ENCODE data around the gene RBM7. TPM values are rescaled to one million over a fixed set of nuclear protein-coding genes. Genes with fewer than 3 reads are reported as not detected.

RBM7 gene
- total RNA-seq, 2 experiments from 2014 or later: 44.0 to 45.4 TPM

GRCh38 chr11:114440121-114440860 lies 39.8 kb downstream of the RBM7 start:
- Mint-ChIP-seq H3K36me3 (peaks cover 16% of the 10 kb centered on the region), H3K27ac (peak overlapping the region; percentile 85), H3K4me1 (ENCODE audit: low read depth) (peaks cover 31% of the 10 kb centered on the region), H3K9me3 (no peaks in the 10 kb centered on the region), H3K27me3 (no peaks in the 10 kb centered on the region), H3K4me3 (peak overlapping the region; percentile 97)
- intact Hi-C loops (cut with micrococcal nuclease): no loop called here
- CTCF ChIA-PET: interaction anchor here (0.9 kb wide), 1 partner anchor 111 kb away, joined by 3 read pairs; no protein-coding TSS in a partner anchor
- no peak for DNase-seq
- POLR2A ChIA-PET: interaction anchor here (1.5 kb wide), 1 partner anchor 35 kb away, joined by 3 read pairs; no protein-coding TSS in a partner anchor

- Mint-ChIP-seq H3K36me3 (peaks cover 20% of the 10 kb centered on the region), H3K4me3 (no peak overlapping the region), H3K9me3 (no peaks in the 10 kb centered on the region), H3K27me3 (no peaks in the 10 kb centered on the region), H3K27ac (no peak overlapping the region), H3K4me1 (ENCODE audit: low read depth) (peaks cover 31% of the 10 kb centered on the region)
- ChIA-PET CTCF (interaction anchor here (0.9 kb wide), 1 partner anchor 112 kb away, joined by 3 read pairs; no protein-coding TSS in a partner anchor), POLR2A (no interaction called here)
- intact Hi-C loops (cut with micrococcal nuclease): no loop called here
- DNase-seq: no peak
Observed at GRCh38 chr11:114440971-114441763, 40.7 kb downstream of the RBM7 start.

GRCh38 chr11:114441921-114442320 lies 41.5 kb downstream of the RBM7 start:
- Mint-ChIP-seq H3K36me3 (peaks cover 26% of the 10 kb centered on the region), H3K27me3 (no peaks in the 10 kb centered on the region), H3K27ac (no peak overlapping the region), H3K4me1 (ENCODE audit: low read depth) (peaks cover 35% of the 10 kb centered on the region), H3K4me3 (no peak overlapping the region), H3K9me3 (no peaks in the 10 kb centered on the region)
- DNase-seq: no peak
- POLR2A ChIA-PET: no interaction called here
- CTCF ChIA-PET: interaction anchor here (0.8 to 1.0 kb wide), 2 partner anchors 101 to 146 kb away, joined by 4 read pairs; partner anchors contain the start of gene NNMT
- intact Hi-C loops (cut with micrococcal nuclease): no loop called here

- Mint-ChIP-seq H3K27me3 (no peaks in the 10 kb centered on the region), H3K4me1 (ENCODE audit: low read depth) (peaks cover 39% of the 10 kb centered on the region), H3K4me3 (no peak overlapping the region), H3K27ac (no peak overlapping the region), H3K36me3 (peaks cover 30% of the 10 kb centered on the region), H3K9me3 (no peaks in the 10 kb centered on the region)
- intact Hi-C loops (cut with micrococcal nuclease): no loop called here
- no peak for DNase-seq
- ChIA-PET POLR2A (no interaction called here), CTCF (interaction anchor here (0.8 to 1.0 kb wide), 2 partner anchors 102 to 146 kb away, joined by 4 read pairs; partner anchors contain the start of gene NNMT)
Observed at GRCh38 chr11:114442536-114442935, 42.1 kb downstream of the RBM7 start.

GRCh38 chr11:114447444-114447843 lies 47.0 kb downstream of the RBM7 start:
- no peak overlapping the region for H3K4me3 Mint-ChIP-seq
- no peaks in the 10 kb centered on the region for H3K27me3 Mint-ChIP-seq
- peaks cover 12% of the 10 kb centered on the region for H3K4me1 Mint-ChIP-seq (ENCODE audit: low read depth)
- DNase-seq: no peak
- ChIA-PET CTCF (no interaction called here), POLR2A (no interaction called here)
- no peaks in the 10 kb centered on the region for H3K9me3 Mint-ChIP-seq
- intact Hi-C loops (cut with micrococcal nuclease): no loop called here
- peaks cover 40% of the 10 kb centered on the region for H3K36me3 Mint-ChIP-seq
- no peak overlapping the region for H3K27ac Mint-ChIP-seq

GRCh38 chr11:114447892-114448291 lies 47.4 kb downstream of the RBM7 start:
- ChIA-PET CTCF (no interaction called here), POLR2A (no interaction called here)
- Mint-ChIP-seq H3K4me3 (no peak overlapping the region), H3K9me3 (no peaks in the 10 kb centered on the region), H3K27me3 (no peaks in the 10 kb centered on the region), H3K27ac (no peak overlapping the region), H3K4me1 (ENCODE audit: low read depth) (peaks cover 12% of the 10 kb centered on the region), H3K36me3 (peaks cover 40% of the 10 kb centered on the region)
- intact Hi-C loops (cut with micrococcal nuclease): no loop called here
- no peak for DNase-seq

GRCh38 chr11:114448749-114449482 lies 48.5 kb downstream of the RBM7 start:
- no peaks in the 10 kb centered on the region for H3K27me3 Mint-ChIP-seq
- DNase-seq: no peak
- intact Hi-C loops (cut with micrococcal nuclease): no loop called here
- peaks cover 45% of the 10 kb centered on the region for H3K36me3 Mint-ChIP-seq
- ChIA-PET POLR2A (no interaction called here), CTCF (no interaction called here)
- no peaks in the 10 kb centered on the region for H3K9me3 Mint-ChIP-seq
- peaks cover 8% of the 10 kb centered on the region for H3K4me1 Mint-ChIP-seq (ENCODE audit: low read depth)
- H3K4me3 Mint-ChIP-seq: no peak overlapping the region
- H3K27ac Mint-ChIP-seq: no peak overlapping the region

GRCh38 chr11:114449845-114450244 lies 49.4 kb downstream of the RBM7 start:
- Mint-ChIP-seq H3K27ac (no peak overlapping the region), H3K4me1 (ENCODE audit: low read depth) (peaks cover 8% of the 10 kb centered on the region), H3K36me3 (peaks cover 45% of the 10 kb centered on the region), H3K4me3 (no peak overlapping the region), H3K27me3 (no peaks in the 10 kb centered on the region), H3K9me3 (no peaks in the 10 kb centered on the region)
- ChIA-PET POLR2A (no interaction called here), CTCF (no interaction called here)
- intact Hi-C loops (cut with micrococcal nuclease): no loop called here
- DNase-seq: no peak

GRCh38 chr11:114452399-114452798 lies 51.9 kb downstream of the RBM7 start:
- ChIA-PET POLR2A (no interaction called here), CTCF (no interaction called here)
- Mint-ChIP-seq H3K4me3 (no peak overlapping the region), H3K27me3 (no peaks in the 10 kb centered on the region), H3K9me3 (no peaks in the 10 kb centered on the region), H3K27ac (no peak overlapping the region), H3K4me1 (ENCODE audit: low read depth) (peaks cover under 1% of the 10 kb centered on the region), H3K36me3 (peaks cover 28% of the 10 kb centered on the region)
- DNase-seq: no peak
- intact Hi-C loops (cut with micrococcal nuclease): no loop called here

Other genes starting within 250 kb of the RBM7 start
- not detected for gene NNMT, start 104.3 kb upstream of the RBM7 start, total RNA-seq
- gene C11orf71, start 155 bp upstream of the RBM7 start, total RNA-seq: 1 to 10 TPM; 5.0 to 5.5 TPM
- 10 to 100 TPM; 60.1 to 62.0 TPM for gene REXO2, start 38.8 kb downstream of the RBM7 start, total RNA-seq
- gene NXPE1, start 159.2 kb downstream of the RBM7 start, total RNA-seq: not detected
- not detected for gene NXPE4, start 195.1 kb downstream of the RBM7 start, total RNA-seq

Measured in activated CD4-positive, alpha-beta memory T cell treated with anti-CD3 and anti-CD28 coated beads for 36 hours (primary cell).